Activated CD4-positive, CD25-positive, alpha-beta regulatory T cell treated with anti-CD3 and anti-CD28 coated beads, Interleukin-2, amount 50 U/mL, for 72 hours (primary cell): ENCODE measurements around the gene AKAP6.

Source experiments
- DNase-seq: peaks from one replicate; pipeline ENCODE4 v3.0.0; 2021

The AKAP6 gene

GRCh38 chr14:32865827-32866376, 536.8 kb downstream of the AKAP6 start:
- no peak for DNase-seq

GRCh38 chr14:32883188-32883587, 554.1 kb downstream of the AKAP6 start:
- DNase-seq = no peak
